HepG2 (cell line): Measurements from ENCODE around the gene NCF4. TPM values are rescaled to one million over a fixed set of nuclear protein-coding genes. Genes with fewer than 3 reads are reported as not detected.

Experiments used
- ATAC-seq: fragments of 200-7000 bp; cut with Tn5 transposase; 3 replicates; pipeline ENCODE4 v1.9.1; 2020; ENCODE audit warnings: mild to moderate bottlenecking, moderate library complexity
- BruUV-seq: library from RNA; stranded (reverse); fragments of 400-500 nt; replicated peaks from 2 replicates; lab custom pipeline; 2021; lab: Mats Ljungman, UMichigan
- CTCF ChIA-PET: fragments of 300-600 bp; formaldehyde crosslinking; extraction: SDS; loops from one replicate; lab custom pipeline; 2021; ENCODE audit warnings: low total read pairs, inconsistent platforms, low intra/inter-chr PET ratio; lab: Yijun Ruan, JAX
- POLR2A ChIA-PET: fragments of 350-600 bp; sonication (Branson Sonifier 250); formaldehyde crosslinking; loops from one replicate; lab custom pipeline; 2020; ENCODE audit warnings: antibody characterized with exemption, inconsistent platforms; lab: Yijun Ruan, JAX
- DNase-seq: peaks from one replicate; pipeline ENCODE4 v3.0.0-alpha.2; 2015; ENCODE audit warnings: low spot score
- FAIRE-seq: peaks from 3 replicates; lab custom pipeline; 2011; peaks lifted over from hg19 to GRCh38; lab: Jason Lieb, UNC
- H2AFZ ChIP-seq: one replicate; pipeline ENCODE4 v1.6.1; 2011; ENCODE audit warnings: low read length, inconsistent platforms
- H3K27ac ChIP-seq: fragments of 300-600 bp; 3 replicates; pipeline ENCODE4 v1.8.0; 2011; ENCODE audit warnings: mixed run types, mild to moderate bottlenecking, mixed read lengths, low read length, inconsistent platforms; ENCODE audit not compliant: insufficient read depth; ENCODE audit errors: extremely low read length
- H3K27me3 ChIP-seq, 2 experiments: fragments of 200-600 bp in 1 of 2; 2 replicates in 1 of 2; 3 replicates in 1 of 2; pipeline versions ENCODE4 v1.6.0 to v1.8.0; 2011; ENCODE audit warnings: low read length in 2 of 2, mild to moderate bottlenecking in 2 of 2, moderate library complexity in 2 of 2, inconsistent platforms in 1 of 2; ENCODE audit not compliant: insufficient read depth in 2 of 2, control insufficient read depth in 1 of 2
- H3K36me3 ChIP-seq, 2 experiments: fragments of 200-600 bp in 1 of 2; replicated peaks in 1 of 2; 2 replicates in 1 of 2; 3 replicates in 1 of 2; pipeline versions ENCODE4 v1.5.1 to v1.8.0; 2011; ENCODE audit warnings: low read length in 2 of 2, inconsistent platforms in 1 of 2; ENCODE audit not compliant: insufficient read depth in 2 of 2, control insufficient read depth in 1 of 2
- H3K4me1 ChIP-seq: 2 replicates; pipeline ENCODE4 v1.5.1; 2012; ENCODE audit warnings: low read length, inconsistent platforms; ENCODE audit not compliant: insufficient read depth
- H3K4me2 ChIP-seq: 2 replicates; pipeline ENCODE4 v1.6.0; 2011; ENCODE audit warnings: low read depth, low read length, inconsistent platforms
- H3K4me3 ChIP-seq, 3 experiments: fragments of 200-600 bp in 1 of 3; sonication (generic), shearing (Covaris generic) in 1 of 3; replicated peaks in 1 of 3; 2 replicates each; pipeline ENCODE4 v1.5.1; 2011 to 2016; ENCODE audit warnings: low read length in 3 of 3, inconsistent platforms in 2 of 3, low read depth in 2 of 3, mild to moderate bottlenecking in 2 of 3, control low read depth in 1 of 3, mixed read lengths in 1 of 3; ENCODE audit not compliant: insufficient read depth in 1 of 3
- H3K79me2 ChIP-seq: one replicate; pipeline ENCODE4 v1.6.1; 2011; ENCODE audit warnings: low read length, inconsistent platforms; ENCODE audit not compliant: insufficient read depth
- H3K9ac ChIP-seq: 2 replicates; pipeline ENCODE4 v1.6.0; 2011; ENCODE audit warnings: mild to moderate bottlenecking, low read depth, low read length, inconsistent platforms; ENCODE audit not compliant: insufficient read depth
- H3K9me3 ChIP-seq: 2 replicates; pipeline ENCODE4 v1.5.1; 2012; ENCODE audit warnings: mild to moderate bottlenecking, low read length
- H4K20me1 ChIP-seq: 2 replicates; pipeline ENCODE4 v1.6.0; 2011; ENCODE audit warnings: inconsistent platforms, mild to moderate bottlenecking, low read length, moderate library complexity; ENCODE audit not compliant: insufficient read depth
- ARHGAP35 ChIP-seq: sonication (generic); formaldehyde crosslinking; IDR thresholded peaks from 2 replicates; pipeline ENCODE4 v1.9.0; 2022; ENCODE audit warnings: mild to moderate bottlenecking, inconsistent platforms, moderate library complexity, missing genetic modification reagents, borderline replicate concordance
- FOSL1 ChIP-seq: sonication (generic); formaldehyde crosslinking; IDR thresholded peaks from 2 replicates; pipeline ENCODE4 v1.9.0; 2021; ENCODE audit warnings: missing genetic modification reagents, borderline replicate concordance
- FOXP4 ChIP-seq: sonication (generic); formaldehyde crosslinking; IDR thresholded peaks from 2 replicates; pipeline ENCODE4 v1.4.0; 2020; ENCODE audit warnings: missing genetic modification reagents
- MTF1 ChIP-seq: sonication (generic); formaldehyde crosslinking; IDR thresholded peaks from 2 replicates; pipeline ENCODE4 v1.5.0; 2020; ENCODE audit warnings: missing genetic modification reagents
- MYNN ChIP-seq: sonication (generic); formaldehyde crosslinking; IDR thresholded peaks from 2 replicates; pipeline ENCODE4 v1.4.0; 2020; ENCODE audit warnings: mild to moderate bottlenecking, low read depth, missing genetic modification reagents
- MZF1 ChIP-seq: sonication (generic); formaldehyde crosslinking; IDR thresholded peaks from 2 replicates; pipeline ENCODE4 v1.8.1; 2023; ENCODE audit warnings: mild to moderate bottlenecking, missing genetic modification reagents, borderline replicate concordance
- PREB ChIP-seq: sonication (generic); formaldehyde crosslinking; IDR thresholded peaks from 2 replicates; pipeline ENCODE4 v1.4.0; 2020; ENCODE audit warnings: missing genetic modification reagents
- SMYD3 ChIP-seq: sonication (generic); formaldehyde crosslinking; IDR thresholded peaks from 2 replicates; pipeline ENCODE4 v1.8.1; 2023; ENCODE audit warnings: mild to moderate bottlenecking, missing genetic modification reagents
- SNAPC5 ChIP-seq: sonication (generic); formaldehyde crosslinking; IDR thresholded peaks from 2 replicates; pipeline ENCODE4 v1.8.1; 2023; ENCODE audit warnings: mild to moderate bottlenecking, missing genetic modification reagents, borderline replicate concordance
- SNRNP70 ChIP-seq: fragments of 200-400 bp; formaldehyde crosslinking; IDR thresholded peaks from 2 replicates; pipeline ENCODE4 v1.6.1; 2017; ENCODE audit warnings: mild to moderate bottlenecking, low read depth, low read length, moderate library complexity
- SRSF1 ChIP-seq: fragments of 200-400 bp; formaldehyde crosslinking; optimal IDR thresholded peaks from 2 replicates; pipeline ENCODE3; 2017; ENCODE audit warnings: mild to moderate bottlenecking, low read depth, low read length, moderate library complexity
- ZNF20 ChIP-seq: sonication (generic); formaldehyde crosslinking; IDR thresholded peaks from 2 replicates; pipeline ENCODE4 v1.4.0; 2020; ENCODE audit warnings: mild to moderate bottlenecking, moderate library complexity, missing genetic modification reagents
- ZNF282 ChIP-seq: fragments of 450-650 bp; IDR thresholded peaks from 2 replicates; pipeline ENCODE4 v1.6.1; 2018; ENCODE audit not compliant: partially characterized antibody
- ZNF441 ChIP-seq: sonication (generic); formaldehyde crosslinking; IDR thresholded peaks from 2 replicates; pipeline ENCODE4 v1.7.0; 2021; ENCODE audit warnings: missing genetic modification reagents, borderline replicate concordance
- ZNF609 ChIP-seq: sonication (generic); formaldehyde crosslinking; IDR thresholded peaks from 2 replicates; pipeline ENCODE4 v1.4.0; 2020; ENCODE audit warnings: mild to moderate bottlenecking, missing genetic modification reagents, borderline replicate concordance
- ZNF75D ChIP-seq: sonication (generic); formaldehyde crosslinking; IDR thresholded peaks from 2 replicates; pipeline ENCODE4 v1.8.1; 2023; ENCODE audit warnings: missing genetic modification reagents, mild to moderate bottlenecking, borderline replicate concordance
- ZNF775 ChIP-seq: sonication (generic); formaldehyde crosslinking; IDR thresholded peaks from 2 replicates; pipeline ENCODE4 v1.4.0; 2020; ENCODE audit warnings: missing genetic modification reagents, mild to moderate bottlenecking, moderate library complexity, borderline replicate concordance
- ZNF777 ChIP-seq: sonication (generic); formaldehyde crosslinking; IDR thresholded peaks from 2 replicates; pipeline ENCODE4 v1.4.0; 2020; ENCODE audit warnings: missing genetic modification reagents
- WGBS: methylation state at CpG from one replicate; pipeline ENCODE4 v1.1.6; 2017; ENCODE audit warnings: low lambda C conversion rate; 5-methylcytosine and 5-hydroxymethylcytosine counted together
- in situ Hi-C: cut with HindIII; loops from 2 replicates; pipeline ENCODE4 v1.10.0; 2017; ENCODE audit warnings: low pct_unique_long_range_greater_than_20kb; ENCODE audit not compliant: extremely low pct_ligation_motif_present
- intact Hi-C: fragments of 100-400 bp; cut with micrococcal nuclease; formaldehyde crosslinking; loops from one replicate; pipeline ENCODE4 v1.10.0; 2022; ENCODE audit not compliant: unreplicated experiment
- polyA plus RNA-seq, 8 experiments: library from polyadenylated mRNA; depleted of rRNA in 3 of 8; stranded (reverse) in 7 of 8; unstranded in 1 of 8; fragments of >200 nt; fragmentation: Illumina TruSeq in 4 of 8; extraction: Trizol in 4 of 8; gene quantifications; 2 replicates each; pipeline versions ENCODE4 v1.2.1 to v1.2.3, GENCODE V29; 2011 to 2016; ENCODE audit warnings: low read depth in 4 of 8, missing spikeins in 1 of 8, mixed read lengths in 1 of 8; ENCODE audit not compliant: insufficient read depth in 1 of 8
- total RNA-seq, 5 experiments: library from RNA; depleted of rRNA; stranded (reverse); fragments of >200 nt; fragmentation: Illumina TruSeq; extraction: Trizol; gene quantifications; 2 replicates each; pipeline ENCODE4 v1.2.3, GENCODE V29; 2016; ENCODE audit warnings: low read depth in 1 of 5

The NCF4 gene
- total and polyA plus RNA-seq, 2 of the 13 experiments (the other 11 are each of a cell fraction or from before 2014, with no cell fraction given): not detected

- H3K36me3 ChIP-seq: no peaks in the 10 kb centered on the region
- no peak overlapping the region for H3K9ac ChIP-seq
- H3K4me1 ChIP-seq: no peaks in the 10 kb centered on the region
- H4K20me1 ChIP-seq: no peaks in the 10 kb centered on the region
- no peak overlapping the region for H3K4me3 ChIP-seq
- ChIA-PET POLR2A (no interaction called here), CTCF (no interaction called here)
- peaks cover 0 to 18% of the 10 kb centered on the region in 2 experiments; a peak in 2 of 5 replicates for H3K27me3 ChIP-seq
- intact Hi-C loops: no loop called here
- H3K27ac ChIP-seq: no peak overlapping the region
- peaks cover 7% of the 10 kb centered on the region for H3K9me3 ChIP-seq
- BruUV-seq: no TSS peak
- FAIRE-seq: no peak
- no peak for ATAC-seq
- 23% methylated on average over 4 of the region's 4 CpGs for WGBS
- H3K79me2 ChIP-seq: no peaks in the 10 kb centered on the region
- TF ChIP-seq MTF1 (CRISPR knock-in tag): no peak
- TF ChIP-seq SMYD3: no peak
- no peak for TF ChIP-seq ZNF441
- no peak for TF ChIP-seq MYNN (CRISPR knock-in tag)
- TF ChIP-seq SNRNP70: no peak
- no peak for TF ChIP-seq ZNF775 (CRISPR knock-in tag)
- TF ChIP-seq ZNF282: no peak
- no peak for TF ChIP-seq SRSF1
- TF ChIP-seq FOXP4 (CRISPR knock-in tag): no peak
- no peak for TF ChIP-seq ZNF777 (CRISPR knock-in tag)
- no peak for TF ChIP-seq SNAPC5 (CRISPR knock-in tag)
- no peak for TF ChIP-seq ZNF75D (CRISPR knock-in tag)
- no peak for TF ChIP-seq MZF1 (CRISPR knock-in tag)
- TF ChIP-seq FOSL1: no peak
- TF ChIP-seq ZNF609 (CRISPR knock-in tag): no peak
- no peak for TF ChIP-seq ARHGAP35 (CRISPR knock-in tag)
- TF ChIP-seq ZNF20 (CRISPR knock-in tag): no peak
- TF ChIP-seq PREB (CRISPR knock-in tag): no peak
- H3K4me2 ChIP-seq: no peak overlapping the region
- in situ Hi-C loops: no loop called here
- no peak for DNase-seq
- no peak overlapping the region for H2AFZ ChIP-seq
Measured at GRCh38 chr22:36886016-36886415, 25.2 kb downstream of the NCF4 start.
